Tibial nerve (tissue), 4 donors: Measurements from ENCODE around the gene MGAT3. TPM values are rescaled to one million over a fixed set of nuclear protein-coding genes. Genes with fewer than 3 reads are reported as not detected.
A peak's percentile ranks its signal among the peaks of the same experiment; 100 is the strongest.

ENCODE experiments used
- DNase-seq, 2 donors: peaks; one replicate each; pipeline ENCODE4 v3.0.0-alpha.2; 2019; ENCODE audit warnings: low spot score in 2 of 2
- H3K27ac ChIP-seq, 4 donors: fragments of 200-600 bp; sonication (generic) in 3 of 4; one replicate each; pipeline ENCODE4 v1.5.1; 2017 to 2019; ENCODE audit warnings: mild to moderate bottlenecking in 1 of 4
- H3K27me3 ChIP-seq, 2 donors: fragments of 200-600 bp; sonication (generic) in 1 of 2; one replicate each; pipeline versions ENCODE4 v1.5.1 to v1.6.0; 2017 to 2019
- H3K36me3 ChIP-seq, 3 donors: fragments of 200-600 bp; sonication (generic); one replicate each; pipeline ENCODE4 v1.5.1; 2018 to 2019
- H3K4me1 ChIP-seq, 4 donors: fragments of 200-600 bp; sonication (generic) in 3 of 4; one replicate each; pipeline ENCODE4 v1.5.1; 2017 to 2019
- H3K4me3 ChIP-seq, 4 donors: fragments of 200-600 bp; sonication (generic) in 3 of 4; one replicate each; pipeline ENCODE4 v1.5.1; 2017 to 2019; ENCODE audit warnings: mild to moderate bottlenecking in 1 of 4, moderate library complexity in 1 of 4
- H3K9me3 ChIP-seq, 4 donors: fragments of 200-600 bp; sonication (generic) in 3 of 4; one replicate each; pipeline ENCODE4 v1.5.1; 2017 to 2019
- CTCF ChIP-seq, 5 experiments: fragments of 200-600 bp in 3 of 5; fragments of 450-650 bp in 2 of 5; sonication (generic) in 3 of 5; IDR thresholded peaks; one replicate each; pipeline ENCODE4 v1.5.1; 2016 to 2019; ENCODE audit warnings: antibody characterized with exemption in 5 of 5, mild to moderate bottlenecking in 3 of 5, moderate library complexity in 2 of 5
- EP300 ChIP-seq, 2 donors: sonication (generic); formaldehyde crosslinking; IDR thresholded peaks; one replicate each; pipeline ENCODE4 v1.6.1; 2017; ENCODE audit warnings: antibody characterized with exemption in 2 of 2, mild to moderate bottlenecking in 1 of 2
- POLR2A ChIP-seq, 2 donors: fragments of 450-650 bp; IDR thresholded peaks; one replicate each; pipeline ENCODE4 v1.6.1; 2017; ENCODE audit warnings: antibody characterized with exemption in 2 of 2, mild to moderate bottlenecking in 2 of 2, moderate library complexity in 2 of 2
- WGBS, 2 donors: methylation state at CpG; one replicate each; pipeline ENCODE4 v1.1.5; 2018; 5-methylcytosine and 5-hydroxymethylcytosine counted together
- total RNA-seq, 4 donors: library from RNA; depleted of rRNA; stranded (reverse); fragments of >200 nt; gene quantifications; one replicate each; pipeline ENCODE4 v1.1.0, GENCODE V29; 2016

Gene MGAT3
- total RNA-seq, 4 donors from 2014 or later: 26.2 to 32.7 (median 32.2) TPM

- no peaks in the 10 kb centered on the region for H3K9me3 ChIP-seq
- H3K4me3 ChIP-seq: no peak overlapping the region
- peaks cover 0 to 35% (median 13%) of the 10 kb centered on the region in 4 donors for H3K4me1 ChIP-seq
- WGBS, 2 donors: 45 to 49% methylated on average over 8 of the region's 8 CpGs
- H3K27ac ChIP-seq: peak overlapping the region in 1 of 4 donors; percentile 7
- no peak for TF ChIP-seq POLR2A (IDR thresholded peaks at IDR 0.05)
- no peak for DNase-seq
- H3K36me3 ChIP-seq: peaks cover 0 to 5% (median 0%) of the 10 kb centered on the region in 3 donors
- no peaks in the 10 kb centered on the region for H3K27me3 ChIP-seq
Observed at GRCh38 chr22:39439170-39439569, 17.6 kb upstream of the MGAT3 start.

- H3K4me3 ChIP-seq: no peak overlapping the region
- no peaks in the 10 kb centered on the region for H3K27me3 ChIP-seq
- peaks cover 0 to 4% (median 0%) of the 10 kb centered on the region in 4 donors for H3K4me1 ChIP-seq
- H3K9me3 ChIP-seq: no peaks in the 10 kb centered on the region
- WGBS, 2 donors: 85% methylated on average over 6 of the region's 6 CpGs
- no peak for DNase-seq
- H3K36me3 ChIP-seq: no peaks in the 10 kb centered on the region
- TF ChIP-seq POLR2A (IDR thresholded peaks at IDR 0.05) (no peak), CTCF (IDR thresholded peaks at IDR 0.05) (no peak)
- H3K27ac ChIP-seq: no peak overlapping the region
Observed at GRCh38 chr22:39443398-39443797, 13.4 kb upstream of the MGAT3 start.

GRCh38 chr22:39444247-39444800 is 12.5 kb upstream of the MGAT3 start:
- TF ChIP-seq POLR2A (IDR thresholded peaks at IDR 0.05) (no peak), EP300 (IDR thresholded peaks at IDR 0.05) (no peak), CTCF (IDR thresholded peaks at IDR 0.05) (no peak)
- Histone ChIP-seq H3K36me3 (no peaks in the 10 kb centered on the region), H3K27ac (no peak overlapping the region), H3K4me1 (peaks cover 0 to 3% (median 0%) of the 10 kb centered on the region in 4 donors), H3K27me3 (no peaks in the 10 kb centered on the region), H3K9me3 (no peaks in the 10 kb centered on the region), H3K4me3 (no peak overlapping the region)
- 66 to 67% methylated on average over 7 of the region's 7 CpGs for WGBS, 2 donors
- DNase-seq: no peak

- 85% methylated on average over 10 to 11 of the region's 11 CpGs for WGBS, 2 donors
Observed at GRCh38 chr22:39444937-39445465, 11.8 kb upstream of the MGAT3 start.

GRCh38 chr22:39445678-39446077 is 11.1 kb upstream of the MGAT3 start:
- H3K4me1 ChIP-seq: peaks cover 0 to 5% (median 0%) of the 10 kb centered on the region in 4 donors
- no peaks in the 10 kb centered on the region for H3K36me3 ChIP-seq
- H3K9me3 ChIP-seq: no peaks in the 10 kb centered on the region
- H3K4me3 ChIP-seq: no peak overlapping the region
- no peak for DNase-seq
- no peaks in the 10 kb centered on the region for H3K27me3 ChIP-seq
- TF ChIP-seq EP300 (IDR thresholded peaks at IDR 0.05) (no peak), CTCF (IDR thresholded peaks at IDR 0.05) (no peak), POLR2A (IDR thresholded peaks at IDR 0.05) (no peak)
- WGBS, 2 donors: 78 to 86% methylated on average over 5 to 9 of the region's 9 CpGs
- H3K27ac ChIP-seq: peak overlapping the region in 1 of 4 donors; percentile 12

More at GRCh38 chr22:39444937-39445465, 11.8 kb upstream of the MGAT3 start:
- Histone ChIP-seq H3K9me3 (no peaks in the 10 kb centered on the region), H3K36me3 (no peaks in the 10 kb centered on the region), H3K27me3 (no peaks in the 10 kb centered on the region), H3K27ac (no peak overlapping the region), H3K4me1 (peaks cover 0 to 5% (median 0%) of the 10 kb centered on the region in 4 donors), H3K4me3 (no peak overlapping the region)
- no peak for TF ChIP-seq POLR2A (IDR thresholded peaks at IDR 0.05)
- TF ChIP-seq CTCF (IDR thresholded peaks at IDR 0.05): no peak
- no peak for TF ChIP-seq EP300 (IDR thresholded peaks at IDR 0.05)
- no peak for DNase-seq
